Chondrocyte (in vitro differentiated cells): ENCODE measurements around the gene CDK5. TPM values are rescaled to one million over a fixed set of nuclear protein-coding genes. Genes with fewer than 3 reads are reported as not detected.

Experiments
- DNase-seq: peaks from one replicate; pipeline ENCODE4 v3.0.0; 2021; ENCODE audit warnings: mixed read lengths, low spot score
- H3K27ac Mint-ChIP-seq: one replicate; pipeline ENCODE4 v1.8.0; 2021; ENCODE audit warnings: mild to moderate bottlenecking, moderate library complexity, mixed read lengths; ENCODE audit not compliant: unreplicated experiment
- H3K27me3 Mint-ChIP-seq: 2 replicates; pipeline ENCODE4 v1.8.0; 2021; ENCODE audit warnings: low read depth, mixed read lengths
- H3K36me3 Mint-ChIP-seq: 2 replicates; pipeline ENCODE4 v1.8.0; 2021; ENCODE audit warnings: low read depth, mixed read lengths
- H3K4me1 Mint-ChIP-seq: 2 replicates; pipeline ENCODE4 v1.8.0; 2021; ENCODE audit warnings: low read depth, mild to moderate bottlenecking, mixed read lengths
- H3K4me3 Mint-ChIP-seq: one replicate; pipeline ENCODE4 v1.8.0; 2021; ENCODE audit warnings: mild to moderate bottlenecking, moderate library complexity, mixed read lengths; ENCODE audit not compliant: unreplicated experiment
- H3K9me3 Mint-ChIP-seq: 2 replicates; pipeline ENCODE4 v1.8.0; 2021; ENCODE audit warnings: low read depth, mixed read lengths
- CTCF ChIP-seq: fragments of 200-600 bp; sonication (generic); IDR thresholded peaks from 2 replicates; pipeline ENCODE4 v1.5.0; 2021; ENCODE audit warnings: antibody characterized with exemption, mild to moderate bottlenecking, moderate library complexity
- total RNA-seq: library from RNA; stranded (reverse); gene quantifications from 3 replicates; pipeline ENCODE4 v1.2.1, GENCODE V29; 2021

CDK5 gene
- total RNA-seq, 1 donor from 2014 or later: 24.0 TPM

GRCh38 chr7:151058781-151059366 is 1.2 kb upstream of the CDK5 start:
- H3K27me3 Mint-ChIP-seq: no peaks in the 10 kb centered on the region
- H3K9me3 Mint-ChIP-seq: no peaks in the 10 kb centered on the region
- DNase-seq: no peak
- H3K4me1 Mint-ChIP-seq: peaks cover 50% of the 10 kb centered on the region
- no peak for TF ChIP-seq CTCF
- H3K36me3 Mint-ChIP-seq: peaks cover 3% of the 10 kb centered on the region
- H3K27ac Mint-ChIP-seq: peak overlapping the region; percentile 97
- H3K4me3 Mint-ChIP-seq: peak overlapping the region; percentile 96

GRCh38 chr7:151057989-151058780 is 488 bp upstream of the CDK5 start:
- Mint-ChIP-seq H3K9me3 (no peaks in the 10 kb centered on the region), H3K4me1 (peaks cover 44% of the 10 kb centered on the region), H3K36me3 (peaks cover 1% of the 10 kb centered on the region)

GRCh38 chr7:151056666-151057505 is 811 bp downstream of the CDK5 start:
- Mint-ChIP-seq H3K27ac (peak overlapping the region; percentile 86), H3K4me1 (peaks cover 40% of the 10 kb centered on the region), H3K4me3 (peak overlapping the region; percentile 96), H3K9me3 (no peaks in the 10 kb centered on the region), H3K27me3 (no peaks in the 10 kb centered on the region), H3K36me3 (peaks cover 4% of the 10 kb centered on the region)
- no peak for DNase-seq
- TF ChIP-seq CTCF: no peak

More at GRCh38 chr7:151057989-151058780, 488 bp upstream of the CDK5 start:
- H3K27ac Mint-ChIP-seq: peak overlapping the region; percentile 97
- peak; percentile 99 for DNase-seq
- H3K27me3 Mint-ChIP-seq: no peaks in the 10 kb centered on the region
- H3K4me3 Mint-ChIP-seq: peak overlapping the region; percentile 96
- TF ChIP-seq CTCF: no peak

- TF ChIP-seq CTCF: peak; percentile 12
- H3K27me3 Mint-ChIP-seq: no peaks in the 10 kb centered on the region
- DNase-seq: no peak
- peaks cover 4% of the 10 kb centered on the region for H3K36me3 Mint-ChIP-seq
- H3K27ac Mint-ChIP-seq: no peak overlapping the region
- H3K9me3 Mint-ChIP-seq: no peaks in the 10 kb centered on the region
- no peak overlapping the region for H3K4me3 Mint-ChIP-seq
- H3K4me1 Mint-ChIP-seq: peaks cover 34% of the 10 kb centered on the region
Measured at GRCh38 chr7:151056283-151056665, 1.4 kb downstream of the CDK5 start.

GRCh38 chr7:151053751-151054150 is 3.9 kb downstream of the CDK5 start:
- Mint-ChIP-seq H3K27me3 (no peaks in the 10 kb centered on the region), H3K36me3 (peaks cover 4% of the 10 kb centered on the region), H3K27ac (no peak overlapping the region), H3K9me3 (no peaks in the 10 kb centered on the region), H3K4me1 (peaks cover 22% of the 10 kb centered on the region), H3K4me3 (no peak overlapping the region)
- no peak for DNase-seq
- no peak for TF ChIP-seq CTCF
